Measurements from ENCODE around the gene TAS1R3.

GRCh38 chr1:1340791-1341548, 9.9 kb downstream of the TAS1R3 start:
- TF ChIP-seq REST (IDR thresholded peaks at IDR 0.05) (no peak), GABPA (IDR thresholded peaks at IDR 0.05 in 1 of 2, conservative IDR thresholded peaks at IDR 0.05 in 1 of 2) (no peak)
- TF ChIP-seq, protein P1, sequence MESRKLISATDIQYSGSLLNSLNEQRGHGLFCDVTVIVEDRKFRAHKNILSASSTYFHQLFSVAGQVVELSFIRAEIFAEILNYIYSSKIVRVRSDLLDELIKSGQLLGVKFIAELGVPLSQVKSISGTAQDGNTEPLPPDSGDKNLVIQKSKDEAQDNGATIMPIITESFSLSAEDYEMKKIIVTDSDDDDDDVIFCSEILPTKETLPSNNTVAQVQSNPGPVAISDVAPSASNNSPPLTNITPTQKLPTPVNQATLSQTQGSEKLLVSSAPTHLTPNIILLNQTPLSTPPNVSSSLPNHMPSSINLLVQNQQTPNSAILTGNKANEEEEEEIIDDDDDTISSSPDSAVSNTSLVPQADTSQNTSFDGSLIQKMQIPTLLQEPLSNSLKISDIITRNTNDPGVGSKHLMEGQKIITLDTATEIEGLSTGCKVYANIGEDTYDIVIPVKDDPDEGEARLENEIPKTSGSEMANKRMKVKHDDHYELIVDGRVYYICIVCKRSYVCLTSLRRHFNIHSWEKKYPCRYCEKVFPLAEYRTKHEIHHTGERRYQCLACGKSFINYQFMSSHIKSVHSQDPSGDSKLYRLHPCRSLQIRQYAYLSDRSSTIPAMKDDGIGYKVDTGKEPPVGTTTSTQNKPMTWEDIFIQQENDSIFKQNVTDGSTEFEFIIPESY (IDR thresholded peaks at IDR 0.05): no peak

Measured in liver (tissue), 2 donors.